ENCODE results near the gene STPG1.
"Not testable (repeated sequence)": the region's sequence is repeated elsewhere in the genome, so short reads cannot be mapped to it uniquely, and the experiment has no call there.

Gene STPG1

GRCh38 chr1:24413350-24414163 lies at the start of gene STPG1:
TSS of gene STPG1 (minus strand) at chr1:24413782. CDS start at chr1:24401388, 12,394 bp downstream.
- peak; percentile 50 for DNase-seq (ENCODE audit: low read depth)

- DNase-seq (ENCODE audit: low read depth): not testable (repeated sequence)
These were observed 48.5 kb upstream of the STPG1 start for GRCh38 chr1:24462128-24462527.

- DNase-seq (ENCODE audit: low read depth): no peak
These were observed 46.1 kb upstream of the STPG1 start for GRCh38 chr1:24459551-24460266.

GRCh38 chr1:24457866-24458265 lies 44.3 kb upstream of the STPG1 start:
- DNase-seq (ENCODE audit: low read depth): no peak

- DNase-seq (ENCODE audit: low read depth): no peak
These were observed 41.7 kb upstream of the STPG1 start for GRCh38 chr1:24455272-24455671.

- no peak for DNase-seq (ENCODE audit: low read depth)
These were observed 41.1 kb upstream of the STPG1 start for GRCh38 chr1:24454673-24455072.

- no peak for DNase-seq (ENCODE audit: low read depth)
These were observed 39.4 kb upstream of the STPG1 start for GRCh38 chr1:24452922-24453485.

GRCh38 chr1:24451746-24452145 lies 38.2 kb upstream of the STPG1 start:
- no peak for DNase-seq (ENCODE audit: low read depth)

- DNase-seq (ENCODE audit: low read depth): no peak
These were observed 37.3 kb upstream of the STPG1 start for GRCh38 chr1:24450857-24451397.

- no peak for DNase-seq (ENCODE audit: low read depth)
These were observed 36.7 kb upstream of the STPG1 start for GRCh38 chr1:24450316-24450715.

GRCh38 chr1:24446446-24446845 lies 32.9 kb upstream of the STPG1 start:
- not testable (repeated sequence) for DNase-seq (ENCODE audit: low read depth)

- DNase-seq (ENCODE audit: low read depth): no peak
These were observed 29.7 kb upstream of the STPG1 start for GRCh38 chr1:24443241-24443656.

- no peak for DNase-seq (ENCODE audit: low read depth)
These were observed 29.2 kb upstream of the STPG1 start for GRCh38 chr1:24442764-24443163.

- no peak for DNase-seq (ENCODE audit: low read depth)
These were observed 28.6 kb upstream of the STPG1 start for GRCh38 chr1:24441996-24442668.

GRCh38 chr1:24441480-24441879 lies 27.9 kb upstream of the STPG1 start:
- no peak for DNase-seq (ENCODE audit: low read depth)

GRCh38 chr1:24440436-24440835 lies 26.9 kb upstream of the STPG1 start:
- no peak for DNase-seq (ENCODE audit: low read depth)

GRCh38 chr1:24438423-24438901 lies 24.9 kb upstream of the STPG1 start:
- no peak for DNase-seq (ENCODE audit: low read depth)

GRCh38 chr1:24437631-24438396 lies 24.2 kb upstream of the STPG1 start:
- no peak for DNase-seq (ENCODE audit: low read depth)

- no peak for DNase-seq (ENCODE audit: low read depth)
These were observed 22.3 kb upstream of the STPG1 start for GRCh38 chr1:24435782-24436365.

- no peak for DNase-seq (ENCODE audit: low read depth)
These were observed 13.9 kb upstream of the STPG1 start for GRCh38 chr1:24427545-24427862.
